ENCODE measurements around the gene OR1G1.
"Not testable (repeated sequence)": the region's sequence is repeated elsewhere in the genome, so short reads cannot be mapped to it uniquely, and the experiment has no call there.

OR1G1 gene

GRCh38 chr17:3127451-3127850 lies at the start of gene OR1G1:
Gene OR1G1, minus strand, starts transcription at chr17:3127551. Its CDS starts 0 bp downstream, at chr17:3127551.
- no peak for DNase-seq (ENCODE audit: low read depth, low spot score)

- DNase-seq (ENCODE audit: low read depth, low spot score): no peak
These were observed 40.2 kb upstream of the OR1G1 start for GRCh38 chr17:3167574-3167973.

GRCh38 chr17:3157218-3157617 lies 29.9 kb upstream of the OR1G1 start:
- no peak for DNase-seq (ENCODE audit: low read depth, low spot score)

GRCh38 chr17:3137494-3137893 lies 10.1 kb upstream of the OR1G1 start:
- DNase-seq (ENCODE audit: low read depth, low spot score): not testable (repeated sequence)

- no peak for DNase-seq (ENCODE audit: low read depth, low spot score)
These were observed 23.0 kb downstream of the OR1G1 start, which contains the start of gene OR1D2 for GRCh38 chr17:3104322-3104721. Gene OR1D2, minus strand, starts transcription at chr17:3104422. Its CDS starts 11,426 bp downstream, at chr17:3092996.
